ENCODE data around the gene UBL4A. TPM values are rescaled to one million over a fixed set of nuclear protein-coding genes. Genes with fewer than 3 reads are reported as not detected.

UBL4A gene
- total and polyA plus RNA-seq, 2 donors from 2014 or later, result 26.1 to 35.2 TPM

DNA sequence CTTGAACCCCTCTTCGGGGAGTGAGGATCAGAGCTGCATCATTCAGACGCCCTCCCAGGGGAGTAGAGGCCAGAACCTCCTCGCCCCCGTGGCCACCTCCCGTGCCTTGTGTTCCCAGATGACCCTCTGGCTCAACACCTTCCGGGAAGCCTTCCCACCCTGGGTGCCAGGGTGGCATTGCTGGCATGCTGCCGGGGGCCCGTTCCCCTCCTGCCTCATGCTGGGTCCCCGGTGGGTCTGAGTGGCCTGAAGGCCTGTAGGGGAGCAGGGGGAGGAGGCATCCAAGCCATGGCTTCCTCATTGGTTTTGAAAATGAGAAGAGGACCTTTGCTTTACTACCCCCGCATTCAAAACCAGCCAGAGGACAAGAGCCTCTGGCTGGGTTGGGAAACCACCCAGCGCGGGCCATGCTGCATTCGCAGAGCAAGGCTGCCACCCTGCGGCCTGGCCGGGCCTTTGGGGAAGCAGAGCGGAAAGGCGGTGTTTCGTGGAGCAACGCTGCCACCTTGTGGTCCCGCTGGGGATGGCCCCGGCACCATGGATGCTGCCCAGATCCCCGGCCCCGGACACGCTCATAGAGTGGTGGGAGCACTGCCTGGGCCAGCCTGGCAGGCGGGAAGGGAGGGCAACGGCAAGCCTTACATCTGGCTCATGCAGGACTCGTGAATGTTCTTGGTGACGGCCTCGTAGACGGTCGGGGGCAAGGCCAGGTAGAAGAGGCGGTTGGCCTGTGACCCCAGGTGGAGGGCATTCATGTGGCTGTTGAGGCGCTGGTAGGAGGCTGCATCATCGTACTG is 48.3 kb upstream of the UBL4A start:
- Histone ChIP-seq H3K9me3 (ENCODE audit: control insufficient read depth in 2 of 3, insufficient read depth in 1 of 3, low read length in 3 of 3) (no peaks in the 10 kb centered on the region), H3K4me3 (ENCODE audit: low read length in 3 of 3) (no peak overlapping the region), H3K36me3 (ENCODE audit: control insufficient read depth in 2 of 3, insufficient read depth in 3 of 3, low read length in 3 of 3) (no peaks in the 10 kb centered on the region), H3K4me1 (ENCODE audit: control insufficient read depth in 2 of 3, insufficient read depth in 2 of 3, low read depth in 1 of 3, low read length in 3 of 3) (peaks cover 0 to 4% (median 0%) of the 10 kb centered on the region in 3 donors), H3K9ac (ENCODE audit: low read length in 3 of 3) (no peak overlapping the region), H3K27ac (ENCODE audit: low read depth in 2 of 2, low read length in 2 of 2) (no peak overlapping the region), H3K27me3 (ENCODE audit: control insufficient read depth, insufficient read depth, low read length) (no peaks in the 10 kb centered on the region)
- peak; percentile 86 to 97 (median 90) for DNase-seq
- intact Hi-C loops (cut with DNase I), result no loop called here
- TF ChIP-seq, protein P1, sequence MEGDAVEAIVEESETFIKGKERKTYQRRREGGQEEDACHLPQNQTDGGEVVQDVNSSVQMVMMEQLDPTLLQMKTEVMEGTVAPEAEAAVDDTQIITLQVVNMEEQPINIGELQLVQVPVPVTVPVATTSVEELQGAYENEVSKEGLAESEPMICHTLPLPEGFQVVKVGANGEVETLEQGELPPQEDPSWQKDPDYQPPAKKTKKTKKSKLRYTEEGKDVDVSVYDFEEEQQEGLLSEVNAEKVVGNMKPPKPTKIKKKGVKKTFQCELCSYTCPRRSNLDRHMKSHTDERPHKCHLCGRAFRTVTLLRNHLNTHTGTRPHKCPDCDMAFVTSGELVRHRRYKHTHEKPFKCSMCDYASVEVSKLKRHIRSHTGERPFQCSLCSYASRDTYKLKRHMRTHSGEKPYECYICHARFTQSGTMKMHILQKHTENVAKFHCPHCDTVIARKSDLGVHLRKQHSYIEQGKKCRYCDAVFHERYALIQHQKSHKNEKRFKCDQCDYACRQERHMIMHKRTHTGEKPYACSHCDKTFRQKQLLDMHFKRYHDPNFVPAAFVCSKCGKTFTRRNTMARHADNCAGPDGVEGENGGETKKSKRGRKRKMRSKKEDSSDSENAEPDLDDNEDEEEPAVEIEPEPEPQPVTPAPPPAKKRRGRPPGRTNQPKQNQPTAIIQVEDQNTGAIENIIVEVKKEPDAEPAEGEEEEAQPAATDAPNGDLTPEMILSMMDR (IDR thresholded peaks at IDR 0.05; ENCODE audit: borderline replicate concordance, extremely low read depth, insufficient read depth), result peak; percentile 99
- peak; percentile 92 for FAIRE-seq

DNA sequence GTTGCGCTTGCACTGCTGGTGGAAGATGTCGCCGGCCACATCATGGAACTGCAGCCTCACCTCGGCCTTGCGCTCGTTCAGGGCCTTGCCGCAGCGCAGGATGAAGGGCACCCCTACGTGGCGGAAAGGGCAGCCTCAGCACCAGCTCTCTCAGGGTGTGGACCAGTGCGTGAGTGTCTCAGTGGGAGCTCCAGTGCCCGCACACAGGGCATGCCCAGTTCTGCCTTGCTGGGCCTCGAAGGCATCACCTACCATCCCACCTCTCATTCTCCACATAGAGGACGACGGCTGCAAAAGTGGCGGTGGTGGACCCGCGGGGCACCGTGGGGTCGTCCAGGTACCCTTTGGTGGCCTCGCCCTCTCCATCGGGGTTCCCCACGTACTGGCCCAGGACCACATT is 46.3 kb upstream of the UBL4A start:
- Histone ChIP-seq H3K27ac (ENCODE audit: low read depth in 2 of 2, low read length in 2 of 2) (no peak overlapping the region), H3K36me3 (ENCODE audit: control insufficient read depth in 2 of 3, insufficient read depth in 3 of 3, low read length in 3 of 3) (no peaks in the 10 kb centered on the region), H3K9ac (ENCODE audit: low read length in 3 of 3) (no peak overlapping the region), H3K27me3 (ENCODE audit: control insufficient read depth, insufficient read depth, low read length) (no peaks in the 10 kb centered on the region), H3K4me1 (ENCODE audit: control insufficient read depth in 2 of 3, insufficient read depth in 2 of 3, low read depth in 1 of 3, low read length in 3 of 3) (peaks cover 0 to 4% (median 0%) of the 10 kb centered on the region in 3 donors), H3K4me3 (ENCODE audit: low read length in 3 of 3) (no peak overlapping the region), H3K9me3 (ENCODE audit: control insufficient read depth in 2 of 3, insufficient read depth in 1 of 3, low read length in 3 of 3) (no peaks in the 10 kb centered on the region)
- intact Hi-C loops (cut with DNase I), result no loop called here
- FAIRE-seq, result no peak
- no peak for DNase-seq
- TF ChIP-seq, protein P1 (IDR thresholded peaks at IDR 0.05; ENCODE audit: borderline replicate concordance, extremely low read depth, insufficient read depth), result no peak

DNA sequence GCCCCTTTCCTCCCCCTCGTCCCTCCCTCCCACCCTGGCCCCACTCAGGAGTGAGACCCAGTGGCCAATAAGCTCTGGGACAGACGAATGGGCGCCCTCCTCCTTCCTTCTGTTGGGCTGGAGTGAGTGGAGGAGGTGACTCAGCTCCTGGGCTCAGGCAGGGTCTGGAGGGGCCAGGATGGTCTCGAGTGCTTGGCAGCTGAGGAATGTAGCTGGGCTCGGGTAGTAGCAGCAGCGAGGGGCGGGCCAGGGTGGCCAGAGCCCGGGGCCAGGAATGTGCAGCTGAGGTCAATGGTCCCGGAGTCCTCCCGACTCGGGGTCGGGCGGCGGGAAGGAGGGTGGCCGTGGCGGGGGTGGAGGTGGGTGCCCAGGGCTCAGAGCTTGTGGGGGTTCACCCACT is 45.2 kb upstream of the UBL4A start:
- DNase-seq, result peak in 1 of 5 donors; percentile 26
- peaks cover 0 to 9% (median 2%) of the 10 kb centered on the region in 3 donors for H3K4me1 ChIP-seq (ENCODE audit: control insufficient read depth in 2 of 3, insufficient read depth in 2 of 3, low read depth in 1 of 3, low read length in 3 of 3)
- intact Hi-C loops (cut with DNase I), result no loop called here
- no peaks in the 10 kb centered on the region for H3K27me3 ChIP-seq (ENCODE audit: control insufficient read depth, insufficient read depth, low read length)
- TF ChIP-seq, protein P1 (IDR thresholded peaks at IDR 0.05; ENCODE audit: borderline replicate concordance, extremely low read depth, insufficient read depth), result no peak
- H3K9ac ChIP-seq (ENCODE audit: low read length in 3 of 3), result no peak overlapping the region
- H3K9me3 ChIP-seq (ENCODE audit: control insufficient read depth in 2 of 3, insufficient read depth in 1 of 3, low read length in 3 of 3), result no peaks in the 10 kb centered on the region
- no peak overlapping the region for H3K4me3 ChIP-seq (ENCODE audit: low read length in 3 of 3)
- no peak overlapping the region for H3K27ac ChIP-seq (ENCODE audit: low read depth in 2 of 2, low read length in 2 of 2)
- H3K36me3 ChIP-seq (ENCODE audit: control insufficient read depth in 2 of 3, insufficient read depth in 3 of 3, low read length in 3 of 3), result no peaks in the 10 kb centered on the region
- FAIRE-seq, result no peak
